ENCODE measurements around the gene LARGE1. TPM values are rescaled to one million over a fixed set of nuclear protein-coding genes. Genes with fewer than 3 reads are reported as not detected.

LARGE1 gene
- total RNA-seq, 1 donor, result 22.8 TPM

DNA sequence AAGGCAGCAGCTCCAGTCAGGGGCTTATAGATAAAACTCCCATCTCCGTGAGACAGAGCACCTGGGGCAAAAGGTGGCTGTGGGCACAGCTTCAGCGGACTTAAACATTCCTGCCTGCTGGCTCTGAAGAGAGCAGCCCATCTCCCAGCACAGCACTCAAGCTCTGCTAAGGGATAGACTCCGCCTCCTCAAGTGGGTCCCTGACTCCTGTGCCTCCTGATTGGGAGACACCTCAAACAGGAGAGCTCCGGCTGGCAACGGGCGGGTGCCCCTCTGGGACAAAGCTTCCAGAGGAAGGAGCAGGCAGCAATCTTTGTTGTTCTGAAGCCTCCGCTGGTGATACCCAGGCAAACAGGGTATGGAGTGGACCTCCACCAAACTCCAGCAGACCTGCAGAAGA lies 279.4 kb downstream of the LARGE1 start:
- Histone ChIP-seq H3K27ac (ENCODE audit: low read depth, low read length) (no peak overlapping the region), H3K36me3 (ENCODE audit: insufficient read depth, low read length) (no peaks in the 10 kb centered on the region), H3K4me2 (ENCODE audit: insufficient read depth, low read length) (no peak overlapping the region), H3K79me2 (ENCODE audit: insufficient read depth, low read length) (no peaks in the 10 kb centered on the region), H3K9me3 (ENCODE audit: low read depth, low read length) (no peaks in the 10 kb centered on the region), H3K4me1 (ENCODE audit: insufficient read depth, low read length) (no peaks in the 10 kb centered on the region), H2AFZ (ENCODE audit: low read length) (no peak overlapping the region), H3K27me3 (ENCODE audit: insufficient read depth, low read length) (no peaks in the 10 kb centered on the region), H4K20me1 (ENCODE audit: insufficient read depth, low read length) (no peaks in the 10 kb centered on the region), H3K4me3 (ENCODE audit: insufficient read depth, low read length) (no peak overlapping the region)
- TF ChIP-seq, protein P1, sequence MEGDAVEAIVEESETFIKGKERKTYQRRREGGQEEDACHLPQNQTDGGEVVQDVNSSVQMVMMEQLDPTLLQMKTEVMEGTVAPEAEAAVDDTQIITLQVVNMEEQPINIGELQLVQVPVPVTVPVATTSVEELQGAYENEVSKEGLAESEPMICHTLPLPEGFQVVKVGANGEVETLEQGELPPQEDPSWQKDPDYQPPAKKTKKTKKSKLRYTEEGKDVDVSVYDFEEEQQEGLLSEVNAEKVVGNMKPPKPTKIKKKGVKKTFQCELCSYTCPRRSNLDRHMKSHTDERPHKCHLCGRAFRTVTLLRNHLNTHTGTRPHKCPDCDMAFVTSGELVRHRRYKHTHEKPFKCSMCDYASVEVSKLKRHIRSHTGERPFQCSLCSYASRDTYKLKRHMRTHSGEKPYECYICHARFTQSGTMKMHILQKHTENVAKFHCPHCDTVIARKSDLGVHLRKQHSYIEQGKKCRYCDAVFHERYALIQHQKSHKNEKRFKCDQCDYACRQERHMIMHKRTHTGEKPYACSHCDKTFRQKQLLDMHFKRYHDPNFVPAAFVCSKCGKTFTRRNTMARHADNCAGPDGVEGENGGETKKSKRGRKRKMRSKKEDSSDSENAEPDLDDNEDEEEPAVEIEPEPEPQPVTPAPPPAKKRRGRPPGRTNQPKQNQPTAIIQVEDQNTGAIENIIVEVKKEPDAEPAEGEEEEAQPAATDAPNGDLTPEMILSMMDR (IDR thresholded peaks at IDR 0.05; ENCODE audit: extremely low read depth, low read depth, low read length), result no peak
- no peak for DNase-seq (ENCODE audit: insufficient read length, low spot score, missing footprints)

DNA sequence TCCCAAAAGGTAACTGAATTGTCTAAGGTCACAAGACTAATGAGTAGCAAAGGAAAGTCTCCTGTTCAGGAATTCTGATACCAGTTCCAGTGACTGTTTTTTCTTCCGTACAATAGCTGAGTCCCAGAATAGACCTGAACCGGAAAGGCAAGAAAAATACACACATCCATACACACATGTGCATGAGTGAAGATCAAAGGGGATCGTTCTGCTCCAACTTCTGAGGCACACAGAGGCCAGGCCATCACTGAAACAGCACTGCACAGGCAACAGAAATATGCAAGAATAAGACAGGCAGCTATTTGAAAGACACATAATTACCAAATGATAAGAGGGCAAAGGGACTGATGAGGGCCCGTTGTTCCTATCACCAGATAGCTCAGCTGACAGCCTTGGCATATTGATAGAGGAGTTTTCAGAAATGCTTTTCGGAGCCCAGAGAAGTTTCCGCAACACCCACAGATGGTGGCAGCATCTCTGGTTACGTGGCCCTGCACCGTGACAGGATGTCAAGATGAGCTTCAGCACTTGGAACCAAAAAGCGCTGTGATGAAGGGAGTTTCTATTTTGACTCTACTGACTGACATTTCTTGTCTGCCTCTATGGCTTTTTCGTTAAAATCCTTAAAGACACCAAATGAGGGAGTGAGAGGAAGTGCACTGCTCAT lies 280.6 kb downstream of the LARGE1 start:
- Histone ChIP-seq H3K9me3 (ENCODE audit: low read depth, low read length) (no peaks in the 10 kb centered on the region), H3K4me3 (ENCODE audit: insufficient read depth, low read length) (no peak overlapping the region), H3K27ac (ENCODE audit: low read depth, low read length) (no peak overlapping the region), H4K20me1 (ENCODE audit: insufficient read depth, low read length) (no peaks in the 10 kb centered on the region), H3K36me3 (ENCODE audit: insufficient read depth, low read length) (no peaks in the 10 kb centered on the region), H3K27me3 (ENCODE audit: insufficient read depth, low read length) (no peaks in the 10 kb centered on the region), H3K4me2 (ENCODE audit: insufficient read depth, low read length) (no peak overlapping the region), H2AFZ (ENCODE audit: low read length) (no peak overlapping the region), H3K4me1 (ENCODE audit: insufficient read depth, low read length) (no peaks in the 10 kb centered on the region), H3K79me2 (ENCODE audit: insufficient read depth, low read length) (no peaks in the 10 kb centered on the region)
- no peak for DNase-seq (ENCODE audit: insufficient read length, low spot score, missing footprints)
- TF ChIP-seq, protein P1 (IDR thresholded peaks at IDR 0.05; ENCODE audit: extremely low read depth, low read depth, low read length), result no peak

DNA sequence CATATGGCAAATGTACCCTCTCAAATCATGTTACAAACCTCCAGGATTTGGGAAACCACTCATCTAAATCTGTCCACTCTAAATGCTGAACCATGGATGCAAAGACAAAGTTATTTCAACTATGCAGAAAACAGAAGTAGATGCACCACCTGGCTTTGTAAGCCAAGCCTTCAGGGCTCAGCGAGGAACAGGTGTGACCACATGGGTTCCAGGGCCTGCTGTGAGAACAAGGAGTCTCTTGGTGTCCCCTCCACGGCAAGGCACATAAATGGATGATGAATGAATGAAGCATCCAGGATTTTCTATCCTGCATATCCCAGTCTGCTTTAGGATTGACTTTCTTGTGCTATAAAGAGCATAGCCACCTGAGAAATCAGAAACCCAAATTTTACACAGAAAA lies 284.5 kb downstream of the LARGE1 start:
- H3K27me3 ChIP-seq (ENCODE audit: insufficient read depth, low read length), result no peaks in the 10 kb centered on the region
- TF ChIP-seq, protein P1 (IDR thresholded peaks at IDR 0.05; ENCODE audit: extremely low read depth, low read depth, low read length), result no peak
- no peaks in the 10 kb centered on the region for H3K4me1 ChIP-seq (ENCODE audit: insufficient read depth, low read length)
- H3K4me3 ChIP-seq (ENCODE audit: insufficient read depth, low read length), result no peak overlapping the region
- no peaks in the 10 kb centered on the region for H3K36me3 ChIP-seq (ENCODE audit: insufficient read depth, low read length)
- no peak overlapping the region for H3K27ac ChIP-seq (ENCODE audit: low read depth, low read length)
- no peak overlapping the region for H2AFZ ChIP-seq (ENCODE audit: low read length)
- H3K9me3 ChIP-seq (ENCODE audit: low read depth, low read length), result no peaks in the 10 kb centered on the region
- H4K20me1 ChIP-seq (ENCODE audit: insufficient read depth, low read length), result no peaks in the 10 kb centered on the region
- H3K4me2 ChIP-seq (ENCODE audit: insufficient read depth, low read length), result no peak overlapping the region
- no peak for DNase-seq (ENCODE audit: insufficient read length, low spot score, missing footprints)
- H3K79me2 ChIP-seq (ENCODE audit: insufficient read depth, low read length), result no peaks in the 10 kb centered on the region

DNA sequence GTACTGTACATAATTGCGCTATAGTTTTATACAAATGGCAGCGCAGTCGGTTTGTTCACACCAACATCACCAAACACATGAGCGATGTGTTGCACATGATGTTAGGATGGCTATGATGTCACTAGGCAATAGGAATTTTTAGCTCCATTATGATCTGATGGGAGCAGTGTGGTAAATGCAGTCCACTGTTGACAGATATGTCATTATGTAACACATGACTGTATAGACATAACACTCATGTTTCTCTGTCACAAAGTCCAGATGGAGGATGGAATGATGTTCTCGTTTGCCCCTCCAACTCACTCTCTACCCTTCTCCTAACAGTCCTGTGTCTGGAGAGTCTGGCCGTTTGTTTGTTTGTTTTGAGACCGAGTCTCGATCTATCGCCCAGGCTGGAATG lies 288.5 kb downstream of the LARGE1 start:
- H3K36me3 ChIP-seq (ENCODE audit: insufficient read depth, low read length), result no peaks in the 10 kb centered on the region
- no peak for DNase-seq (ENCODE audit: insufficient read length, low spot score, missing footprints)
- no peak overlapping the region for H3K27ac ChIP-seq (ENCODE audit: low read depth, low read length)
- TF ChIP-seq, protein P1 (IDR thresholded peaks at IDR 0.05; ENCODE audit: extremely low read depth, low read depth, low read length), result no peak
- H4K20me1 ChIP-seq (ENCODE audit: insufficient read depth, low read length), result no peaks in the 10 kb centered on the region
- H2AFZ ChIP-seq (ENCODE audit: low read length), result no peak overlapping the region
- H3K27me3 ChIP-seq (ENCODE audit: insufficient read depth, low read length), result no peaks in the 10 kb centered on the region
- no peaks in the 10 kb centered on the region for H3K79me2 ChIP-seq (ENCODE audit: insufficient read depth, low read length)
- no peak overlapping the region for H3K4me2 ChIP-seq (ENCODE audit: insufficient read depth, low read length)
- H3K4me3 ChIP-seq (ENCODE audit: insufficient read depth, low read length), result no peak overlapping the region
- no peaks in the 10 kb centered on the region for H3K9me3 ChIP-seq (ENCODE audit: low read depth, low read length)
- no peaks in the 10 kb centered on the region for H3K4me1 ChIP-seq (ENCODE audit: insufficient read depth, low read length)

Measured in osteoblast (primary cell).